HEK293 (cell line): ENCODE results near the gene BCL7A.

Experiments used
- AEBP2 ChIP-seq: fragments of 450-650 bp; formaldehyde crosslinking; IDR thresholded peaks from 2 replicates; pipeline ENCODE4 v1.5.1; 2016; ENCODE audit warnings: missing biosample characterization, missing genetic modification characterization, borderline replicate concordance
- BCL11B ChIP-seq: fragments of 450-650 bp; formaldehyde crosslinking; IDR thresholded peaks from 2 replicates; pipeline ENCODE4 v1.5.1; 2016; ENCODE audit warnings: low read depth, missing biosample characterization, missing genetic modification characterization
- CTCF ChIP-seq: fragments of 450-650 bp; formaldehyde crosslinking; IDR thresholded peaks from 2 replicates; pipeline ENCODE4 v1.5.1; 2016; ENCODE audit warnings: missing biosample characterization, missing genetic modification characterization
- INSM2 ChIP-seq: fragments of 450-650 bp; formaldehyde crosslinking; IDR thresholded peaks from 2 replicates; pipeline ENCODE4 v1.5.1; 2016; ENCODE audit warnings: missing biosample characterization, missing genetic modification characterization
- KLF10 ChIP-seq: fragments of 450-650 bp; IDR thresholded peaks from 2 replicates; pipeline ENCODE4 v1.5.1; 2018; ENCODE audit warnings: missing biosample characterization, mild to moderate bottlenecking, missing genetic modification characterization
- KLF16 ChIP-seq: fragments of 450-650 bp; formaldehyde crosslinking; IDR thresholded peaks from 2 replicates; pipeline ENCODE4 v1.5.1; 2017; ENCODE audit warnings: missing biosample characterization, missing genetic modification characterization
- OVOL3 ChIP-seq: fragments of 450-650 bp; formaldehyde crosslinking; IDR thresholded peaks from 2 replicates; pipeline ENCODE4 v1.5.1; 2016; ENCODE audit warnings: missing biosample characterization, missing genetic modification characterization
- SETDB1 ChIP-seq: IDR thresholded peaks from one replicate; pipeline ENCODE4 v1.6.1; 2017; ENCODE audit warnings: mild to moderate bottlenecking, low read length, moderate library complexity, mixed read lengths; ENCODE audit not compliant: insufficient read length
- SP3 ChIP-seq: fragments of 450-650 bp; formaldehyde crosslinking; IDR thresholded peaks from 2 replicates; pipeline ENCODE4 v1.5.1; 2016; ENCODE audit warnings: missing biosample characterization, missing genetic modification characterization
- ZBTB6 ChIP-seq: fragments of 450-650 bp; formaldehyde crosslinking; IDR thresholded peaks from 2 replicates; pipeline ENCODE4 v1.5.1; 2017; ENCODE audit warnings: missing biosample characterization, missing genetic modification characterization
- ZEB2 ChIP-seq: fragments of 450-650 bp; formaldehyde crosslinking; IDR thresholded peaks from 2 replicates; pipeline ENCODE4 v1.5.1; 2016; ENCODE audit warnings: missing biosample characterization, missing genetic modification characterization
- ZFP37 ChIP-seq: fragments of 450-650 bp; formaldehyde crosslinking; IDR thresholded peaks from 2 replicates; pipeline ENCODE4 v1.5.1; 2016; ENCODE audit warnings: missing biosample characterization, missing genetic modification characterization
- ZNF114 ChIP-seq: fragments of 450-650 bp; formaldehyde crosslinking; IDR thresholded peaks from 2 replicates; pipeline ENCODE4 v1.5.0; 2017; ENCODE audit warnings: missing biosample characterization, missing genetic modification characterization
- ZNF16 ChIP-seq: fragments of 450-650 bp; formaldehyde crosslinking; IDR thresholded peaks from 2 replicates; pipeline ENCODE4 v1.5.1; 2016; ENCODE audit warnings: low read depth, missing biosample characterization, missing genetic modification characterization
- ZNF2 ChIP-seq: fragments of 450-650 bp; formaldehyde crosslinking; IDR thresholded peaks from 2 replicates; pipeline ENCODE4 v1.5.1; 2016; ENCODE audit warnings: missing biosample characterization, missing genetic modification characterization
- ZNF223 ChIP-seq: fragments of 450-650 bp; formaldehyde crosslinking; IDR thresholded peaks from 2 replicates; pipeline ENCODE4 v1.5.1; 2016; ENCODE audit warnings: missing biosample characterization, missing genetic modification characterization
- ZNF26 ChIP-seq: fragments of 450-650 bp; formaldehyde crosslinking; IDR thresholded peaks from 2 replicates; pipeline ENCODE4 v1.5.1; 2016; ENCODE audit warnings: missing biosample characterization, missing genetic modification characterization
- ZNF266 ChIP-seq: fragments of 450-650 bp; formaldehyde crosslinking; IDR thresholded peaks from 2 replicates; pipeline ENCODE4 v1.5.1; 2016; ENCODE audit warnings: missing biosample characterization, missing genetic modification characterization, low read depth
- ZNF280C ChIP-seq: fragments of 450-650 bp; formaldehyde crosslinking; IDR thresholded peaks from 2 replicates; pipeline ENCODE4 v1.5.1; 2016; ENCODE audit warnings: missing biosample characterization, missing genetic modification characterization
- ZNF335 ChIP-seq: fragments of 450-650 bp; formaldehyde crosslinking; conservative IDR thresholded peaks from 2 replicates; pipeline ENCODE4 v1.5.1; 2016; ENCODE audit warnings: missing biosample characterization, missing genetic modification characterization
- ZNF350 ChIP-seq: fragments of 450-650 bp; formaldehyde crosslinking; IDR thresholded peaks from 2 replicates; pipeline ENCODE4 v1.5.0; 2017; ENCODE audit warnings: missing biosample characterization, mild to moderate bottlenecking, missing genetic modification characterization
- ZNF404 ChIP-seq: fragments of 450-650 bp; formaldehyde crosslinking; IDR thresholded peaks from 2 replicates; pipeline ENCODE4 v1.5.1; 2017; ENCODE audit warnings: missing biosample characterization, missing genetic modification characterization
- ZNF426 ChIP-seq: fragments of 450-650 bp; formaldehyde crosslinking; IDR thresholded peaks from 2 replicates; pipeline ENCODE4 v1.5.1; 2017; ENCODE audit warnings: missing biosample characterization, missing genetic modification characterization, mild to moderate bottlenecking, inconsistent platforms, moderate library complexity
- ZNF473 ChIP-seq: fragments of 450-650 bp; formaldehyde crosslinking; IDR thresholded peaks from 2 replicates; pipeline ENCODE4 v1.5.1; 2017; ENCODE audit warnings: missing biosample characterization, missing genetic modification characterization
- ZNF558 ChIP-seq: fragments of 450-650 bp; formaldehyde crosslinking; IDR thresholded peaks from 2 replicates; pipeline ENCODE4 v1.5.1; 2016; ENCODE audit warnings: missing biosample characterization, missing genetic modification characterization
- ZNF596 ChIP-seq: fragments of 450-650 bp; IDR thresholded peaks from 2 replicates; pipeline ENCODE4 v1.5.0; 2018; ENCODE audit warnings: missing biosample characterization, mild to moderate bottlenecking, missing genetic modification characterization, moderate library complexity
- ZNF624 ChIP-seq: fragments of 450-650 bp; formaldehyde crosslinking; IDR thresholded peaks from 2 replicates; pipeline ENCODE4 v1.5.1; 2017; ENCODE audit warnings: missing biosample characterization, missing genetic modification characterization
- ZNF645 ChIP-seq: fragments of 450-650 bp; formaldehyde crosslinking; IDR thresholded peaks from 2 replicates; pipeline ENCODE4; 2016; ENCODE audit warnings: missing biosample characterization, missing genetic modification characterization

BCL7A gene

GRCh38 chr12:122078141-122079032, 56.7 kb downstream of the BCL7A start, which contains the start of gene MLXIP (continued):
- TF ChIP-seq ZNF404 (tag by site-specific recombination): no peak
- TF ChIP-seq ZFP37 (tag by site-specific recombination): no peak
- no peak for TF ChIP-seq ZNF558
- peak; percentile 62 for TF ChIP-seq ZEB2
- no peak for TF ChIP-seq ZNF26
- TF ChIP-seq ZNF114 (tag by site-specific recombination): no peak
- TF ChIP-seq ZNF645 (tag by site-specific recombination): no peak
- TF ChIP-seq ZNF223 (tag by site-specific recombination): no peak
- no peak for TF ChIP-seq SETDB1
- peak; percentile 77 for TF ChIP-seq KLF16 (tag by site-specific recombination)
- peak; percentile 83 for TF ChIP-seq SP3 (tag by site-specific recombination)
- TF ChIP-seq ZNF624 (tag by site-specific recombination): no peak
- TF ChIP-seq OVOL3 (tag by site-specific recombination): no peak
- TF ChIP-seq ZBTB6: no peak
- peak; percentile 93 for TF ChIP-seq KLF10 (tag by site-specific recombination)
- no peak for TF ChIP-seq ZNF473 (tag by site-specific recombination)
- TF ChIP-seq ZNF2: no peak
- TF ChIP-seq AEBP2 (tag by site-specific recombination): no peak
- peak; percentile 41 for TF ChIP-seq ZNF335
- no peak for TF ChIP-seq INSM2 (tag by site-specific recombination)
- TF ChIP-seq ZNF16: no peak
- no peak for TF ChIP-seq ZNF280C (tag by site-specific recombination)
- no peak; the same call in 1 of the 2 replicates for TF ChIP-seq ZNF596 (tag by site-specific recombination)
- TF ChIP-seq ZNF266 (tag by site-specific recombination): no peak
- TF ChIP-seq ZNF350 (tag by site-specific recombination): no peak
- 0 out of 2 replicates have a peak, but pooled peaks have one; percentile 38 for TF ChIP-seq BCL11B (tag by site-specific recombination)
- TF ChIP-seq ZNF426 (tag by site-specific recombination): no peak
- TF ChIP-seq CTCF (tag by site-specific recombination): no peak
